ENCODE data around the gene CFAP74. TPM values are rescaled to one million over a fixed set of nuclear protein-coding genes. Genes with fewer than 3 reads are reported as not detected.

CFAP74 gene
- total RNA-seq, 1 experiment from 2014 or later: not detected

GRCh38 chr1:1921459-1921862 is 82.1 kb downstream of the CFAP74 start:
- ChIA-PET POLR2A (ENCODE audit: unreplicated experiment) (no interaction called here), CTCF (no interaction called here)
- Histone ChIP-seq H3K4me1 (ENCODE audit: insufficient read depth, low read length) (peaks cover 15% of the 10 kb centered on the region), H3K9ac (ENCODE audit: low read length) (no peak overlapping the region), H3F3A (ENCODE audit: low read length, unreplicated experiment) (no peaks in the 10 kb centered on the region), H3K4me3 (ENCODE audit: low read length) (no peak overlapping the region), H3K4me2 (ENCODE audit: low read length) (no peak overlapping the region), H3K36me3 (ENCODE audit: low read depth, low read length) (no peaks in the 10 kb centered on the region), H3K9me3 (ENCODE audit: low read length) (no peaks in the 10 kb centered on the region), H4K20me1 (ENCODE audit: low read length) (no peaks in the 10 kb centered on the region), H2AFZ (ENCODE audit: low read length) (no peak overlapping the region), H3K79me2 (ENCODE audit: low read length) (no peaks in the 10 kb centered on the region), H3K9me2 (replicated peaks; ENCODE audit: low read length) (no peaks in the 10 kb centered on the region), H3K27ac (ENCODE audit: low read length) (no peak overlapping the region), H3K27me3 (ENCODE audit: low read length) (no peaks in the 10 kb centered on the region)
- DNase-seq: no peak
- no peak for TF ChIP-seq EZH2phosphoT487 (IDR thresholded peaks at IDR 0.05; ENCODE audit: borderline replicate concordance, low read length)
- no peak for TF ChIP-seq CTCF (conservative IDR thresholded peaks at IDR 0.05; ENCODE audit: low read depth, low read length)
- no peak for TF ChIP-seq EZH2 (IDR thresholded peaks at IDR 0.05; ENCODE audit: low read length, unreplicated experiment)
- BruUV-seq (replicated peaks): no TSS peak
- intact Hi-C loops (cut with micrococcal nuclease): no loop called here
- no peak for ATAC-seq

GRCh38 chr1:1920608-1921458 is 82.8 kb downstream of the CFAP74 start:
- POLR2A ChIA-PET (ENCODE audit: unreplicated experiment): no interaction called here
- H3K4me2 ChIP-seq (ENCODE audit: low read length): no peak overlapping the region
- H3K27ac ChIP-seq (ENCODE audit: low read length): no peak overlapping the region
- intact Hi-C loops (cut with micrococcal nuclease): no loop called here
- no peak for ATAC-seq
- BruUV-seq (replicated peaks): no TSS peak
- no peak overlapping the region for H2AFZ ChIP-seq (ENCODE audit: low read length)
- TF ChIP-seq EZH2 (IDR thresholded peaks at IDR 0.05; ENCODE audit: low read length, unreplicated experiment) (no peak), EZH2phosphoT487 (IDR thresholded peaks at IDR 0.05; ENCODE audit: borderline replicate concordance, low read length) (no peak), CTCF (conservative IDR thresholded peaks at IDR 0.05; ENCODE audit: low read depth, low read length) (no peak)
- H3K9me3 ChIP-seq (ENCODE audit: low read length): no peaks in the 10 kb centered on the region
- H3K27me3 ChIP-seq (ENCODE audit: low read length): no peaks in the 10 kb centered on the region
- no peaks in the 10 kb centered on the region for H4K20me1 ChIP-seq (ENCODE audit: low read length)
- CTCF ChIA-PET: no interaction called here
- no peak overlapping the region for H3K4me3 ChIP-seq (ENCODE audit: low read length)
- H3K36me3 ChIP-seq (ENCODE audit: low read depth, low read length): no peaks in the 10 kb centered on the region
- H3F3A ChIP-seq (ENCODE audit: low read length, unreplicated experiment): no peaks in the 10 kb centered on the region
- no peaks in the 10 kb centered on the region for H3K79me2 ChIP-seq (ENCODE audit: low read length)
- no peak for DNase-seq
- H3K4me1 ChIP-seq (ENCODE audit: insufficient read depth, low read length): peaks cover 15% of the 10 kb centered on the region
- H3K9me2 ChIP-seq (replicated peaks; ENCODE audit: low read length): no peaks in the 10 kb centered on the region
- no peak overlapping the region for H3K9ac ChIP-seq (ENCODE audit: low read length)

GRCh38 chr1:1920057-1920607 is 83.5 kb downstream of the CFAP74 start:
- intact Hi-C loops (cut with micrococcal nuclease): no loop called here
- Histone ChIP-seq H3K4me1 (ENCODE audit: insufficient read depth, low read length) (peaks cover 15% of the 10 kb centered on the region), H3K9ac (ENCODE audit: low read length) (peak overlapping the region; percentile 16; the same call in 1 of the 2 replicates), H3K27me3 (ENCODE audit: low read length) (no peaks in the 10 kb centered on the region), H2AFZ (ENCODE audit: low read length) (peak overlapping the region; percentile 76; the same call in 1 of the 2 replicates), H3K9me2 (replicated peaks; ENCODE audit: low read length) (no peaks in the 10 kb centered on the region), H3K4me2 (ENCODE audit: low read length) (peak overlapping the region; percentile 88), H3K4me3 (ENCODE audit: low read length) (peak overlapping the region; percentile 73; the same call in 1 of the 2 replicates), H4K20me1 (ENCODE audit: low read length) (no peaks in the 10 kb centered on the region), H3K36me3 (ENCODE audit: low read depth, low read length) (no peaks in the 10 kb centered on the region), H3F3A (ENCODE audit: low read length, unreplicated experiment) (no peaks in the 10 kb centered on the region), H3K79me2 (ENCODE audit: low read length) (no peaks in the 10 kb centered on the region), H3K27ac (ENCODE audit: low read length) (no peak overlapping the region), H3K9me3 (ENCODE audit: low read length) (no peaks in the 10 kb centered on the region)
- CTCF ChIA-PET: no interaction called here
- BruUV-seq (replicated peaks): no TSS peak
- POLR2A ChIA-PET (ENCODE audit: unreplicated experiment): no interaction called here
- TF ChIP-seq CTCF (conservative IDR thresholded peaks at IDR 0.05; ENCODE audit: low read depth, low read length) (no peak), EZH2phosphoT487 (IDR thresholded peaks at IDR 0.05; ENCODE audit: borderline replicate concordance, low read length) (no peak), EZH2 (IDR thresholded peaks at IDR 0.05; ENCODE audit: low read length, unreplicated experiment) (no peak)
- ATAC-seq (no peak), DNase-seq (no peak)

Data from PC-3 (cell line).